IPS DF 6.9 (cell line): ENCODE results near the gene WDR90.

Source experiments
- DNase-seq: peaks from one replicate; pipeline ENCODE4 v3.0.0-alpha.2; 2013; ENCODE audit warnings: low read depth, low spot score
- H3K27ac ChIP-seq: one replicate; pipeline ENCODE4 v1.5.1; 2013; ENCODE audit warnings: low read length, control low read depth
- H3K27me3 ChIP-seq: 2 replicates; pipeline ENCODE4 v1.6.1; 2013; ENCODE audit warnings: mild to moderate bottlenecking, low read length; ENCODE audit not compliant: control insufficient read depth, insufficient read depth
- H3K36me3 ChIP-seq: 2 replicates; pipeline ENCODE4 v1.6.1; 2013; ENCODE audit warnings: low read length; ENCODE audit not compliant: control insufficient read depth, insufficient read depth
- H3K4me1 ChIP-seq: 2 replicates; pipeline ENCODE4 v1.6.1; 2013; ENCODE audit warnings: low read length; ENCODE audit not compliant: control insufficient read depth, insufficient read depth
- H3K4me3 ChIP-seq: 2 replicates; pipeline ENCODE4 v1.5.1; 2013; ENCODE audit warnings: mild to moderate bottlenecking, low read length
- H3K9me3 ChIP-seq: 2 replicates; pipeline ENCODE4 v1.6.1; 2013; ENCODE audit warnings: low read length, inconsistent platforms; ENCODE audit not compliant: control insufficient read depth, insufficient read depth
- WGBS: extraction: QIAGEN DNeasy Blood & Tissue Kit; methylation state at CpG from one replicate; pipeline ENCODE4 v1.1.7; 2013; ENCODE audit warnings: mixed read lengths, missing lambda C conversion rate; ENCODE audit not compliant: insufficient read length, insufficient coverage; 5-methylcytosine and 5-hydroxymethylcytosine counted together

WDR90 gene

DNA sequence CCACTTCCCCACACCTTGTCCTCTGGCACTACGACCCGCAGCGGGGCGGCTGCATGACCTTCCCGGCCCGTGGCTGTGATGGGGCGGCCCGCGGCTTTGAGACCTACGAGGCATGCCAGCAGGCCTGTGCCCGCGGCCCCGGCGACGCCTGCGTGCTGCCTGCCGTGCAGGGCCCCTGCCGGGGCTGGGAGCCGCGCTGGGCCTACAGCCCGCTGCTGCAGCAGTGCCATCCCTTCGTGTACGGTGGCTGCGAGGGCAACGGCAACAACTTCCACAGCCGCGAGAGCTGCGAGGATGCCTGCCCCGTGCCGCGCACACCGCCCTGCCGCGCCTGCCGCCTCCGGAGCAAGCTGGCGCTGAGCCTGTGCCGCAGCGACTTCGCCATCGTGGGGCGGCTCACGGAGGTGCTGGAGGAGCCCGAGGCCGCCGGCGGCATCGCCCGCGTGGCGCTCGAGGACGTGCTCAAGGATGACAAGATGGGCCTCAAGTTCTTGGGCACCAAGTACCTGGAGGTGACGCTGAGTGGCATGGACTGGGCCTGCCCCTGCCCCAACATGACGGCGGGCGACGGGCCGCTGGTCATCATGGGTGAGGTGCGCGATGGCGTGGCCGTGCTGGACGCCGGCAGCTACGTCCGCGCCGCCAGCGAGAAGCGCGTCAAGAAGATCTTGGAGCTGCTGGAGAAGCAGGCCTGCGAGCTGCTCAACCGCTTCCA, 15.7 kb upstream of the WDR90 start:
- Histone ChIP-seq H3K4me3 (no peak overlapping the region), H3K27ac (no peak overlapping the region), H3K4me1 (peaks cover 15% of the 10 kb centered on the region), H3K36me3 (peaks cover 17% of the 10 kb centered on the region), H3K9me3 (no peaks in the 10 kb centered on the region), H3K27me3 (no peaks in the 10 kb centered on the region)
- WGBS: no CpG with 5 or more reads among the region's 74 CpGs
- no peak for DNase-seq

DNA sequence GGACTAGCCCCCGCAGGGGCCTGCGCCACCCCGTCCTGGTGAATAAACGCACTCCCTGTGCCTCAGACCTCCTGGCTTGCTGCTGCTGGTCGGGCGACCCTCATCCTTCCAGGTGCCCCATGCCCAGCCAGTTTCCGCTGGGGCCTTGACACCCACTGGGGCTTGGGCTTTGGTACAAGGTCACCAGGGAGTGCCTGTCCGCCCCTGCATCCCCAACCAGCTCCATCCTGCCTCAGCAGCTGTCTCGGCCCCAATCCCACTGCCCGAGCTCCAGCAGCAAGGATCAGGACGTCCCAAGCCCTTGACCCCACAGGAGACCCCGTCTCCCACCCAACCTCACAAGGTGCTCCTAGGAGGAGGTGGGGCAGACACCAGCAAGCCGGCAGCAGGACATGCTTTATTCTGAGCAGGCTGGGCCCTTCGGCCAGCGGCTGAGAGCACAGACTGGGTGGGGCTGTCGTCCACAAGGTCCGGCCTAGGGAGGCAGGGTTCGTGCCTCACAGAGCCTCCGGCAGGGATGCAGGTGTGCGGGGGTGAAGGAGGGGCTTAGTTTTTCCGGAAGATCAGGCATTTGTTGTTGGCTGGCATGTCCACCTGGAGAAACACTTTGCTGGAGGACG, 15.0 kb upstream of the WDR90 start:
- no peak overlapping the region for H3K4me3 ChIP-seq
- no peaks in the 10 kb centered on the region for H3K27me3 ChIP-seq
- no CpG with 5 or more reads among the region's 22 CpGs for WGBS
- H3K9me3 ChIP-seq: no peaks in the 10 kb centered on the region
- H3K27ac ChIP-seq: no peak overlapping the region
- DNase-seq: no peak
- peaks cover 14% of the 10 kb centered on the region for H3K4me1 ChIP-seq
- peaks cover 16% of the 10 kb centered on the region for H3K36me3 ChIP-seq

DNA sequence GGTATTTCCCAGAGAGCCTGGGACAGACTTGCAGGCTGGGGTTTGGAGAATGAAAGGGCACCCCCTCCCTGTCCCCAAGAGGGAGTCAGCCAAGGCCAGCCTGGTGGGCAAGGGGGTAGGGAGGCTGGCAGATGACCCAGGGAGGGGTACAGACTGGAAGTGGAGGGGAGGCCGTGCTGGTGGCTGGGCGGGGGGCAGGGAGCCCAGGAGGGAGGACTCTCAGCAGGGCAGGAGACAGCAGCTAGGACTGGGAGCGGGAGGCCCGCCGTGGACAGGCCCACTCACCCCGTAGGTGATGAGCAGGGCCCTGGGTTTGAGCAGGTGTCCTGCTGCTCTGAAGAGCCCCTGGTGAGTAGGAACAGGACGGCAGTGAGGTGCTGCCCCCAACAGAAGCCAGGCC, 14.2 kb upstream of the WDR90 start:
- no peaks in the 10 kb centered on the region for H3K27me3 ChIP-seq
- H3K36me3 ChIP-seq: peaks cover 16% of the 10 kb centered on the region
- no peak for DNase-seq
- H3K27ac ChIP-seq: no peak overlapping the region
- H3K4me1 ChIP-seq: peaks cover 11% of the 10 kb centered on the region
- WGBS: no CpG with 5 or more reads among the region's 7 CpGs
- H3K4me3 ChIP-seq: no peak overlapping the region
- H3K9me3 ChIP-seq: no peaks in the 10 kb centered on the region

DNA sequence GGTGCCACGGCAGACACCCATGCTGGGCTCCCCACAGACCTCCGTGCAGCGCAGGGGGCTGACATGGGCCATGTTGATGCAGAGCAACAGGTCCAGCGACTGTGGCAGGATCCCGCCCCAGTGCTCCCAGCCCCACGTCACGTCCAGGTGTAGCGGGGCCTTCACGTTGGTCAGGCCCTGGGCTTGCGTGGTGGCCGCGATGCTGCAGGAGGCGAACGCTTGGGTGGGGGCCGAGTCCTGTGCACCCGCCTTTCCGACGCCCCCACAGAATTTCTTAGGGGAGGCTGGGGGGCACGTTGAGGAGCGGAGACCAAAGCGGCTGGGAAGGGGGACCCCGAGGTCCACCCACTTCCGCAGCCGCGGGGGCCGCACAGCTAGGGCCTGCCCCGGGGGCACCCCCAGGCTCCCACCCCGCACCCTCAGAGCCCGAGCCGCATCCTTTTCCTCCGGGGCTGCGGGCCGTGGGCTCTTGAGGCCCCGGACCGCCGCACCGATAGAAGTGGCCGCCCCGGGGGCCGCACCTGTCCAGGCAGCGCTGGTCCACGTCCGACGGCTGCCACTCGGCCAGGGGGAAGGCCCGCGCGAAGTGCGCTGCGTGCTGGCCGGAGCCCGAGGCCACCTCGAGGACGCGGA, 13.5 kb upstream of the WDR90 start:
- Histone ChIP-seq H3K9me3 (no peaks in the 10 kb centered on the region), H3K27me3 (no peaks in the 10 kb centered on the region), H3K27ac (no peak overlapping the region), H3K4me1 (peaks cover 6% of the 10 kb centered on the region), H3K36me3 (peaks cover 16% of the 10 kb centered on the region), H3K4me3 (peak overlapping the region; percentile 78)
- DNase-seq: no peak
- WGBS: no CpG with 5 or more reads among the region's 55 CpGs

DNA sequence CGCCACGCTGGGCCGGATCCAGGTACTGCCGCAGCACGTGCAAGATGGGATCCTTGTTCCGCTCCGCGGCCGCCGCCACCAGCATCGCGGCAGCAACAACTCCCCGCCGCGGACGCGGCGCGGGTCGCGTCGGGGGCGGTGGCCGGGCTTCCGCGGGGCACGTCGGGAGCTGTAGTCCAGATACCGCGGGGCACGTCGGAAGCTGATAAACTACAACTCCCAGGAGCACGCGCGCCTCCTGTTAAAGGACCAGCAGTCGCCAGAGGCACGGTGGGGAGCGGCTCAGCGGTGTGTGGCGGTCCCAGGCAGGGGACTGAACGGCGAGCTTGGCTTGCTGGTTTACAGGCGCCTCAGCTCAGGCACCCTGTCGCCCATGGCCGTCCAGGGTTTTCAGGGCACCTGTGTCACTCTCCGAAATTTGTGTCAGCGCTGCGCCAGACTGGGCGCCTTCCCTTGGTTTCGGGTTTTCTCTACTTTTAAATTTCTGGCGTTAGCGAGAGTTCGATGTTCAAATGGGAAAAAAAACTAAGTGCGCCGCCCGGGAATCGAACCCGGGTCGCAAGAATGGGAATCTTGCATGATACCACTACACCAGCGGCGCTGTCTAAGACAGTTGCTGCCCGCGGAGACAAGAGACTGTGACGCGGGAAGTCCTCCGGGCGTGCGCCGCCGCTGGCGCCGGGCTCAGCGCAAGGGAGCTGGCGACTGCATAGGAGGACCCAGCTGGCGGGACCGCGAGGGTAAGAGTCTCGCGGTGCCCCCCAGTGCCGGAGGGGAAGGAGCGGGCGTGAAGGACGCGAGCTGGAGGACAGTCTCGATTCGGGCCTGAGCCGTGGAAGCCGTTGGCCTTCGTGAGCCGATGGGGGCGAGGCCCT, 12.7 kb upstream of the WDR90 start, which contains the start of gene METTL26:
TSS of gene METTL26 (minus strand) at position 100 of the 875 bp plus-strand sequence. CDS start at position 85, 15 bp downstream.
- Histone ChIP-seq H3K4me1 (peaks cover 6% of the 10 kb centered on the region), H3K27ac (no peak within 1 kb of the TSS), H3K27me3 (no peaks in the 10 kb centered on the region)

DNA sequence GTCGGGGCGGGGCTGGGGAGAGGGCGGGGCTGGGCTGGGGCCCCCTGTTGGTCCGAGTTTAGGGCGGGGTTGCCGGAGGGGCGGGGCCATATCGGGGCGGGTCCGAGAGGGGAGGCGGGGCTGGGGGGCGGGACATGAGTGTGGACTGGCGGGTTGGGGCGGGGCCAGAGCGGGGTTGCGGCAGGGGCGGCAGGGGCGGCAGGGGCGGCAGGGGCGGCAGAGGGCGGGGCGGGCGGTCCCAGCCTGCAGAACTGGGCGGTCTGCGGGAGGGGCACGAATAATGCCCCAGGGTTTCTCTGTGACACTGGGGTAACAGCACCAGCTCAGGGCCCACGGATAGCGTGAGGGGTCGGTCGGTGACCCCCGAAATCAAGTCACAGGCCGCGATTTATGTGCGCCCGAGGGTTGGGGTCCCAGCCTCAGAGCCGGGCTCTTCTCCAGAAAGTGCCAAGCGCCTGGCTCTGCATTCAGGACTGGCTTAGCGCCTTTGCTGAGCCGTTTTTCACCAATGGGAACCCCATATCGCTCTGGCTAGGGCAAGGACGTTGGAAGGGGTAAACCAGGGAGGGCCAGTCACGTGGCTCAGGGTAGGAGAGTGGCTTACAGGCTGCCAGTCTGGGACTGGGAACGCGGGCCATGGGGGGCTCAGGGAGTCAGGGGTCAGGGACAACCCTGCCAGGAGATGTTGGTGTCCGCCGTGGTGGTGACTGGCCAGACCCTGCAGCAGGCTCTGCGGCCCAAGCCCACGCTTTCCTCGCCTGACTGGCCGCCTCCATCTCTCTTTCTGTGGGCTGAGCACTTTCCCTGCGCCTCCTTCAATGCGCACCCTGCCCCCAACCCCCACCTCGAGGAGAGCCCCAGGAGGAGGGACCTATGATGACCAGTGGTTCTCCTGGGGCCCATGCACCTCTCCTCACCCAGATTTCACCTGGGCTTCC, 11.8 kb upstream of the WDR90 start:
- peaks cover 16% of the 10 kb centered on the region for H3K36me3 ChIP-seq
- no peaks in the 10 kb centered on the region for H3K27me3 ChIP-seq
- no peaks in the 10 kb centered on the region for H3K9me3 ChIP-seq
- H3K4me3 ChIP-seq: peak overlapping the region; percentile 78; the same call in 1 of the 2 replicates
- no CpG with 5 or more reads among the region's 53 CpGs for WGBS
- H3K4me1 ChIP-seq: peaks cover 6% of the 10 kb centered on the region
- DNase-seq: no peak
- H3K27ac ChIP-seq: no peak overlapping the region

More for the DNA sequence above, 12.7 kb upstream of the WDR90 start, which contains the start of gene METTL26:
- DNase-seq: peak; percentile 75
- H3K9me3 ChIP-seq: no peaks in the 10 kb centered on the region
- peak within 1 kb of the TSS; percentile 78 for H3K4me3 ChIP-seq
- peaks cover 16% of the 10 kb centered on the region for H3K36me3 ChIP-seq
- WGBS: no CpG with 5 or more reads among the region's 91 CpGs

DNA sequence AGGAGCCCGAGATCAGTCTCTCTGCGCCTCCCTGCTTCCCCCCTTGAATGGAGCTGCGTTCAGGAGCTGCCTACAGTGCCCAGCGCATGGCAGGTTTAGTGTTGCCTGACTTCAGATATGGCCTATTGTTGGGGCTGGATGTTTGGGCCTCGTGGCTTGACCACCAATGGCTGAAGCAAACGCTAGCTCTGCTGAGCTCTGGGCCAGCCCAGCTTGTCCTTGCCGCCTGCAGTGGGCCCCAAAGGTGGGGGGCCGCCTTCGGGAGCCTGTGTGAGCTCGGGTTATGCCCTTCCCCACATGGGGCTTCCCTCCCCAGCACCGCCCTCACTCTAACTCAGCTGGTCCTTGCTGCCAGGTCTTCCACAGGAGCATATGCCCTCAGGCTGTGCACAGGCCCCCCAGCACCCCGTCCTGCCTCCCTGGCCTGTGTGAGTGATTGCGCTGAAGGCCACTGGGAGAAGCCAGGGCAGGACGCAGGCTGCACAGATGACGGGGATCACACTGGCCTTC, 11.1 kb upstream of the WDR90 start:
- no peak overlapping the region for H3K27ac ChIP-seq
- WGBS: no CpG with 5 or more reads among the region's 15 CpGs
- no peak for DNase-seq
- peaks cover 11% of the 10 kb centered on the region for H3K36me3 ChIP-seq
- H3K4me3 ChIP-seq: no peak overlapping the region
- no peaks in the 10 kb centered on the region for H3K27me3 ChIP-seq
- H3K9me3 ChIP-seq: no peaks in the 10 kb centered on the region
- H3K4me1 ChIP-seq: peaks cover 6% of the 10 kb centered on the region

DNA sequence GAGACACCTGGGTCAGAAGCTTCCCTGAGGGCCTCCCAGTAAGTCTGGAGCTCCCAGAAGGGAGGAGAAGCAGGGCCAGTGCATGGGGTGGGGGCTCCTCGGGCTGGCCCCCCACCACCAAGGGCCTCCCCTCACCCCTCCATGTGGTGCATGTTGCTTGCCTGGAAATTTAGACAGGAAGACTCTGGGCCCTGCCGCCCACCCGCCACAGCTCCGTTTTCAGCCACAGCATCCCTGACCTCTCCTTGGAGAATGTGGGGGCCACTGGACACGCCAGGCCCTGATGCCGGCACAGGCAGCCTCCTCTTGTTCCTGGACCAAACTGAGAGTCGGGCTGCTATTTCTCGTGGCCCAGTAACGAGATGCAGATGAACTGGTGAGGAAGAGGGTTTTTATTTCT, 10.3 kb upstream of the WDR90 start:
- Histone ChIP-seq H3K27me3 (no peaks in the 10 kb centered on the region), H3K36me3 (peaks cover 6% of the 10 kb centered on the region), H3K27ac (no peak overlapping the region), H3K4me1 (peaks cover 6% of the 10 kb centered on the region), H3K4me3 (no peak overlapping the region), H3K9me3 (no peaks in the 10 kb centered on the region)
- no CpG with 5 or more reads among the region's 9 CpGs for WGBS
- DNase-seq: no peak

DNA sequence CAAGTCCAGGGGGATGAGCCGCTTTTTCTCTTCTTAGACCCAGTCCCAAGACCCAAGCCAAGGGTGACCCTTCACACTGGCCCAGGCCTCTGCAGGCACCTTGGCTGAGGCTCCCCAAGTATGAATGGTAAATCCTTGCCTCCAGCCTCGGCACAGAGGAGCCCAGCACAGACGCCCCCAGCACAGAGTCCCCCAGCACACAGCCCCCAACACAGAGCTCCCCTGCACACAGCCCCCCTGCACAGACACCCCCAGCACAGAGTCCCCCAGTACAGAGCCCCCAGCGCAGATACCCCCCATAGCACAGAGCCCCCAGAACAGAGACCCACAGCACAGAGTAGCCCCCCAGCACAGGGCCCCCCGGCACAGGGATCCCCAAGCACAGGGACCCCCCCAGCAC, 8.6 kb upstream of the WDR90 start:
- DNase-seq: no peak
- no peaks in the 10 kb centered on the region for H3K9me3 ChIP-seq
- no peak overlapping the region for H3K27ac ChIP-seq
- WGBS: no CpG with 5 or more reads among the region's 5 CpGs
- H3K27me3 ChIP-seq: no peaks in the 10 kb centered on the region
- H3K4me3 ChIP-seq: no peak overlapping the region
- no peaks in the 10 kb centered on the region for H3K36me3 ChIP-seq
- H3K4me1 ChIP-seq: peaks cover 5% of the 10 kb centered on the region
